AML-193 (cell line): ENCODE measurements around the gene RIPK4.

Source experiments
- DNase-seq, 2 experiments: peaks; one replicate each; lab custom pipeline; 2025; lab: John Stamatoyannopoulos, UW

Gene RIPK4

DNA sequence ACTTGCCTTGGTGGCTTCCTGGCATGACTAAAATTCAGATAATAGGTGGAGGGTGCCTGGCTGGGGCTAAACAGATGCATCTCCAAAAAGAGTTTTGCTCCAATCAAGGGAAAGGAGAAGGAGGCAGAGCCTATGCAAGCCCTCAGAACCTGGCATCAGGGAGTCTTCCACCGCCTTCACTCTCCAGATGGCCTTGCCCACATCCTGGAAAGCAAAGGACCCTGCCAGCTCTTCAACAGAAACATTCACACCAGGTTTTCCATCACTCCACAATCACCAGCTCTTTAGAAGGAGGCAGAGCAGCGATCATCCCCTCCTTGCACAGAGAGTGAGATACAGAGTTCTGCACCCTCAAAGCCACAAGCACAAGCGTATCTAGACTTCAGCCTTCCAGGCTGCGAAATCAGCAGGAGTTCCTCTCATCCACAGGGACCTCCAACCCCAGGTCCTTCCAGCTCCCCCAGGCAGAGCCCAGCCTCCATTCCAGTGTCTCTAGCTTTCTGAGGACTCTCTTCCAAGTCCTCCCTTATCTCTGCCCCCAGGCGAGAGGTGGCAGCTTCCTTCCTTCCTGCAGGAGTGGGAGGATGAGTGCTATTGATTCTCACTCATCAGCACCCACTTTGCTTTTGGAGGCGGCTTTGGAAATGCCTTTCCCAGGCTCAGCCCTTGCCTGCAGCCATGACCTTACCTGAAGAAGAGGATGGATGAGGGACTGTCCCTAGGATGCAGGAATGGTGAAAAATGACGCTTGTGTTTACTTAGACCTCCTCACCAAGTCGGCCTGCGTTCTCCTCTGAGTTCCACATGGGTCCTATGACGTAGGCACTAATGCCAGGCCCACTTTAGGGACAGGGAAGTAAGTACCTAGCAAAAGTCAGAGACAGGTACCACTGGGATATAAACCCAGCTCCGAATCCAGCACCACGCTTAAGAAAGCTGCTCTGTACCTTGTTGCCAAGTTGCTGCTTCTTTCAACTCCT lies 75.4 kb downstream of the RIPK4 start:
- DNase-seq, result no peak
